Heart left ventricle (tissue), 16 donors: Measurements from ENCODE around the gene HOXD9. TPM values are rescaled to one million over a fixed set of nuclear protein-coding genes. Genes with fewer than 3 reads are reported as not detected.

ENCODE experiments used
- ATAC-seq, 4 donors: fragments of 200-7000 bp; cut with Tn5 transposase; one replicate each; pipeline ENCODE4 v1.9.1; 2020 to 2022; ENCODE audit warnings: moderate library complexity in 4 of 4, mild to moderate bottlenecking in 3 of 4, moderate number of reproducible peaks in 1 of 4
- DNase-seq, 5 donors: peaks; one replicate each; pipeline ENCODE4 v3.0.0-alpha.2; 2020
- H3K27ac ChIP-seq, 12 donors: fragments of 200-600 bp; sonication (generic) in 4 of 12; one replicate each; pipeline versions ENCODE4 v1.5.0 to v1.8.0; 2016 to 2022; ENCODE audit warnings: mild to moderate bottlenecking in 2 of 12
- H3K27me3 ChIP-seq, 9 donors: fragments of 200-600 bp; sonication (generic) in 2 of 9; one replicate each; pipeline versions ENCODE4 v1.5.1 to v1.8.0; 2016 to 2022; ENCODE audit warnings: mild to moderate bottlenecking in 3 of 9
- H3K36me3 ChIP-seq, 9 donors: fragments of 200-600 bp; sonication (generic) in 2 of 9; one replicate each; pipeline versions ENCODE4 v1.5.0 to v1.8.0; 2018 to 2022; ENCODE audit warnings: mild to moderate bottlenecking in 2 of 9
- H3K4me1 ChIP-seq, 12 donors: fragments of 200-600 bp; sonication (generic) in 4 of 12; one replicate each; pipeline versions ENCODE4 v1.5.0 to v1.8.0; 2016 to 2022; ENCODE audit warnings: mild to moderate bottlenecking in 3 of 12
- H3K4me3 ChIP-seq, 12 donors: fragments of 200-600 bp; sonication (generic) in 4 of 12; one replicate each; pipeline versions ENCODE4 v1.5.0 to v1.8.0; 2017 to 2022; ENCODE audit warnings: mild to moderate bottlenecking in 9 of 12, moderate library complexity in 4 of 12
- H3K9me3 ChIP-seq, 12 donors: fragments of 200-600 bp; sonication (generic) in 4 of 12; one replicate each; pipeline versions ENCODE4 v1.5.0 to v1.8.0; 2016 to 2022; ENCODE audit warnings: mild to moderate bottlenecking in 1 of 12
- CTCF ChIP-seq, 12 donors: fragments of 200-600 bp; sonication (generic) in 4 of 12; IDR thresholded peaks; one replicate each; pipeline versions ENCODE4 v1.5.0 to v1.8.0; 2018 to 2022; ENCODE audit warnings: antibody characterized with exemption in 12 of 12, mild to moderate bottlenecking in 5 of 12
- POLR2A ChIP-seq, 2 donors: fragments of 450-650 bp; IDR thresholded peaks; one replicate each; pipeline ENCODE4 v1.6.1; 2017; ENCODE audit warnings: antibody characterized with exemption in 2 of 2, mild to moderate bottlenecking in 2 of 2, moderate library complexity in 2 of 2
- WGBS, 4 donors: extraction: QIAGEN DNeasy Blood & Tissue Kit in 2 of 4; methylation state at CpG; one replicate each; pipeline versions ENCODE4 v1.1.5 to v1.1.7; 2013 to 2018; 5-methylcytosine and 5-hydroxymethylcytosine counted together
- intact Hi-C, 10 donors: fragments of 100-400 bp; cut with DNase I; formaldehyde crosslinking; loops; one replicate each; pipeline versions ENCODE4 v1.11.1 to v1.14.2; 2022
- polyA plus RNA-seq, 2 donors: library from polyadenylated mRNA; stranded (reverse); fragments of 200-250 nt; gene quantifications; one replicate each; pipeline ENCODE4 v1.2.3, GENCODE V29; 2013
- total RNA-seq, 9 donors: library from RNA; depleted of rRNA in 2 of 9; stranded (reverse); fragments of >200 nt in 2 of 9; fragmentation: NEBNext Ultra II Directional in 3 of 9; extraction: Animal tissue kit (Norgen Biotek cat#: 25700) in 3 of 9; gene quantifications; one replicate each; pipeline versions ENCODE4 v1.1.0 to v1.2.4, GENCODE V29; 2016 to 2023
- donor health status: ischemic (EF 13 %, LVEDD 7.1; RV severe dilation, severe dysfunction).
- donor health status: healthy with polysubstance abuse.
- donor health status: DM: no; HTN: yes; CAD: no.
- donor health status: DM: no; HTN: no; CAD: no.
- donor health status: ischemic (EF 25% LVEDD 6.9; RV normal size, moderate dysfunction).
- donor health status: ischemic (EF 25% LVEDD 5.7; RV mildly dilated, moderate dysfunction).
- donor health status: healthy.
- donor health status: DM: yes; HTN: yes; CAD: no.
- donor health status: ischemic (EF 35%, LVEDD 5.7; RV mildly dilated, moderate dysfunction).
- donor health status: nonischemic (EF 11% LVEDD 7.7; RV severe dilation, severe dysfunction).
- donor health status: DM: yes; HTN: yes; CAD: no.
- donor health status: PGD.
- donor health status: ischemic (EF 29% LVEDD 5.4; RV normal size, mild dysfunction).
- donor health status: nonischemic (EF 23%, LVEDD 6.1; RV moderate dilation, normal function).

Gene HOXD9
- total and polyA plus RNA-seq, 11 donors: 0.23 to 0.43 (median 0.40) TPM; not detected in 8

GRCh38 chr2:176122052-176122682, 352 bp upstream of the HOXD9 start:
- H3K27me3 ChIP-seq: peaks cover 84 to 100% (median 99%) of the 10 kb centered on the region in 9 donors
- ATAC-seq: no peak
- no peaks in the 10 kb centered on the region for H3K36me3 ChIP-seq
- no peak for TF ChIP-seq CTCF (IDR thresholded peaks at IDR 0.05)
- no peak for TF ChIP-seq POLR2A (IDR thresholded peaks at IDR 0.05)
- H3K4me1 ChIP-seq: peaks cover 0 to 29% (median 14%) of the 10 kb centered on the region in 12 donors
- DNase-seq: no peak
- H3K4me3 ChIP-seq: peak overlapping the region; percentile 17 to 55 (median 44)
- no peaks in the 10 kb centered on the region for H3K9me3 ChIP-seq
- WGBS, 4 donors: 2 to 4% (median 3%) methylated on average over 27 to 47 of the region's 47 CpGs
- H3K27ac ChIP-seq: peak overlapping the region in 1 of 12 donors; percentile 46
- intact Hi-C loops: loop anchor here in 3 of 10 donors (10.0 kb wide), 1 partner anchor 693 kb away; no protein-coding TSS in a partner anchor

- Histone ChIP-seq H3K27me3 (peaks cover 76 to 100% (median 98%) of the 10 kb centered on the region in 9 donors), H3K4me3 (peak overlapping the region; percentile 17 to 55 (median 44)), H3K36me3 (no peaks in the 10 kb centered on the region), H3K4me1 (peaks cover 0 to 31% (median 17%) of the 10 kb centered on the region in 12 donors), H3K9me3 (no peaks in the 10 kb centered on the region), H3K27ac (no peak overlapping the region)
- DNase-seq (no peak), ATAC-seq (no peak)
- TF ChIP-seq CTCF (IDR thresholded peaks at IDR 0.05) (no peak), POLR2A (IDR thresholded peaks at IDR 0.05) (no peak)
- 3 to 14% (median 8%) methylated on average over 30 to 40 of the region's 40 CpGs for WGBS, 4 donors
- intact Hi-C loops: loop anchor here in 3 of 10 donors (10.0 kb wide), 1 partner anchor 691 kb away; no protein-coding TSS in a partner anchor
Measured at GRCh38 chr2:176123411-176124109, 1.0 kb downstream of the HOXD9 start.

- H3K4me3 ChIP-seq: no peak overlapping the region
- WGBS, 4 donors: 10 to 29% (median 19%) methylated on average over 15 to 34 of the region's 34 CpGs
- no peak for TF ChIP-seq CTCF (IDR thresholded peaks at IDR 0.05)
- intact Hi-C loops: loop anchor here in 3 of 10 donors (10.0 kb wide), 1 partner anchor 690 kb away; no protein-coding TSS in a partner anchor
- DNase-seq (no peak), ATAC-seq (no peak)
- no peaks in the 10 kb centered on the region for H3K9me3 ChIP-seq
- no peaks in the 10 kb centered on the region for H3K36me3 ChIP-seq
- peaks cover 77 to 100% (median 98%) of the 10 kb centered on the region in 9 donors for H3K27me3 ChIP-seq
- no peak overlapping the region for H3K27ac ChIP-seq
- peaks cover 1 to 33% (median 19%) of the 10 kb centered on the region in 12 donors for H3K4me1 ChIP-seq
Measured at GRCh38 chr2:176124110-176124946, 1.8 kb downstream of the HOXD9 start.
